Epithelial cell of esophagus (primary cell): ENCODE results near the gene ZNF28.
"Not testable (repeated sequence)": the region's sequence is repeated elsewhere in the genome, so short reads cannot be mapped to it uniquely, and the experiment has no call there.

Experiments
- DNase-seq: peaks from one replicate; pipeline ENCODE4 v3.0.0; 2010; ENCODE audit warnings: low read depth
- H3K4me3 ChIP-seq: 2 replicates; pipeline ENCODE4 v1.5.1; 2011; ENCODE audit warnings: mild to moderate bottlenecking, low read length, control low read depth
- CTCF ChIP-seq: IDR thresholded peaks from 2 replicates; pipeline ENCODE4 v1.5.1; 2011; ENCODE audit warnings: low read depth, mild to moderate bottlenecking, low read length, control low read depth, inconsistent platforms; ENCODE audit not compliant: insufficient read depth; ENCODE audit errors: missing control alignments

ZNF28 gene

GRCh38 chr19:52809801-52810200 is 11.6 kb downstream of the ZNF28 start:
- no peak for DNase-seq
- no peak overlapping the region for H3K4me3 ChIP-seq
- no peak for TF ChIP-seq CTCF

GRCh38 chr19:52799950-52800640 is 21.3 kb downstream of the ZNF28 start:
- H3K4me3 ChIP-seq, DNase-seq: not testable (repeated sequence)

- no peak for TF ChIP-seq CTCF
- DNase-seq: no peak
- H3K4me3 ChIP-seq: no peak overlapping the region
Measured at GRCh38 chr19:52789440-52789839, 32.0 kb downstream of the ZNF28 start.

GRCh38 chr19:52786464-52787354 is 34.7 kb downstream of the ZNF28 start, which contains the start of gene ZNF600:
TSS of gene ZNF600 (minus strand) at chr19:52786791. CDS start at chr19:52778888, 7,903 bp downstream.
- peak; percentile 82 for DNase-seq
- H3K4me3 ChIP-seq: peak within 1 kb of the TSS; percentile 80

- H3K4me3 ChIP-seq: peak overlapping the region; percentile 80
- TF ChIP-seq CTCF: no peak
- DNase-seq: peak; percentile 28
Measured at GRCh38 chr19:52786078-52786463, 35.4 kb downstream of the ZNF28 start.

- no peak for TF ChIP-seq CTCF
- H3K4me3 ChIP-seq: peak overlapping the region; percentile 80
- DNase-seq: no peak
Measured at GRCh38 chr19:52785506-52785905, 35.9 kb downstream of the ZNF28 start.

GRCh38 chr19:52782864-52783263 is 38.6 kb downstream of the ZNF28 start:
- DNase-seq, H3K4me3 ChIP-seq: not testable (repeated sequence)

GRCh38 chr19:52778811-52779210 is 42.6 kb downstream of the ZNF28 start:
- no peak for DNase-seq
- TF ChIP-seq CTCF: no peak
- H3K4me3 ChIP-seq: no peak overlapping the region

- DNase-seq: not testable (repeated sequence)
Measured at GRCh38 chr19:52756447-52756846, 65.0 kb downstream of the ZNF28 start.

More at GRCh38 chr19:52756447-52756846, 65.0 kb downstream of the ZNF28 start:
- H3K4me3 ChIP-seq: not testable (repeated sequence)
